HG02840 (cell line): ENCODE data around the gene GAMT.

Experiments used
- ATAC-seq: cut with Tn5 transposase; IDR thresholded peaks from one replicate; pipeline ENCODE4 v1.9.1; 2021; ENCODE audit warnings: mild to moderate bottlenecking, moderate library complexity, moderate number of reproducible peaks; ENCODE audit not compliant: unreplicated experiment, low FRiP score

Gene GAMT

GRCh38 chr19:1350867-1351266 lies 50.5 kb downstream of the GAMT start:
- no peak for ATAC-seq

DNA sequence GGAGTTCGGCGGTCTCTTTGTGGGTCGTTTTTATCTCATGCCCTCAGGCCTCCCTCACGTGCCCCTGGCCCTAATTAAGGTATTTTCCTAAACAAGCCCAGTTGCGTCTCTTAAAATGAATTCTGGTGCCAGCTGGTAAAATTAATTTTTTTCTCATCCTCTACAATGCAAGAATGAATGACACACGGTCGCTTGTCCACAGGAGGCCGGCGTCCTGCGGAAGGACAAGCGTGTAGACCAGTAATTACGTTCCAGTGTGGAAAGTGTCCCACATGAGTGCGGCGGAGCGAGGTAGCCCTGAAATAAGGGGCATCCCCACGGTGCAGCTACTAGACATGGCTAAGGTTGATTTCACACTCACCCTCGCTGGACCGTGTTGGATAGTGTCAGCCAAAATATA lies 52.1 kb downstream of the GAMT start:
- ATAC-seq = no peak
